Bronchial epithelial cell (primary cell): ENCODE measurements around the gene UBXN11. TPM values are rescaled to one million over a fixed set of nuclear protein-coding genes. Genes with fewer than 3 reads are reported as not detected.

Source experiments
- DNase-seq: peaks from one replicate; pipeline ENCODE4 v3.0.0-alpha.2; 2010; ENCODE audit warnings: low read depth
- FAIRE-seq: peaks from 2 replicates; lab custom pipeline; 2011; peaks lifted over from hg19 to GRCh38; lab: Jason Lieb, UNC
- H3K27me3 ChIP-seq: 2 replicates; pipeline ENCODE4 v1.5.1; 2011; ENCODE audit warnings: low read length; ENCODE audit not compliant: control insufficient read depth, insufficient read depth
- H3K36me3 ChIP-seq: 2 replicates; pipeline ENCODE4 v1.5.1; 2011; ENCODE audit warnings: low read length; ENCODE audit not compliant: control insufficient read depth, insufficient read depth
- H3K4me3 ChIP-seq: 2 replicates; pipeline ENCODE4 v1.5.1; 2011; ENCODE audit warnings: mild to moderate bottlenecking, low read depth, low read length, control low read depth
- total RNA-seq: library from RNA; depleted of rRNA; stranded (reverse); fragments of >200 nt; gene quantifications from 2 replicates; pipeline ENCODE4 v1.2.1, GENCODE V29; 2014
- TF ChIP-seq, protein P1 (sequence below): IDR thresholded peaks from 2 replicates; pipeline ENCODE4 v1.5.1; 2011; ENCODE audit warnings: mild to moderate bottlenecking, moderate library complexity, low read length, control low read depth, inconsistent platforms; ENCODE audit not compliant: insufficient read depth, severe bottlenecking

Gene UBXN11
- total RNA-seq, 1 donor from 2014 or later = 2.6 TPM

DNA sequence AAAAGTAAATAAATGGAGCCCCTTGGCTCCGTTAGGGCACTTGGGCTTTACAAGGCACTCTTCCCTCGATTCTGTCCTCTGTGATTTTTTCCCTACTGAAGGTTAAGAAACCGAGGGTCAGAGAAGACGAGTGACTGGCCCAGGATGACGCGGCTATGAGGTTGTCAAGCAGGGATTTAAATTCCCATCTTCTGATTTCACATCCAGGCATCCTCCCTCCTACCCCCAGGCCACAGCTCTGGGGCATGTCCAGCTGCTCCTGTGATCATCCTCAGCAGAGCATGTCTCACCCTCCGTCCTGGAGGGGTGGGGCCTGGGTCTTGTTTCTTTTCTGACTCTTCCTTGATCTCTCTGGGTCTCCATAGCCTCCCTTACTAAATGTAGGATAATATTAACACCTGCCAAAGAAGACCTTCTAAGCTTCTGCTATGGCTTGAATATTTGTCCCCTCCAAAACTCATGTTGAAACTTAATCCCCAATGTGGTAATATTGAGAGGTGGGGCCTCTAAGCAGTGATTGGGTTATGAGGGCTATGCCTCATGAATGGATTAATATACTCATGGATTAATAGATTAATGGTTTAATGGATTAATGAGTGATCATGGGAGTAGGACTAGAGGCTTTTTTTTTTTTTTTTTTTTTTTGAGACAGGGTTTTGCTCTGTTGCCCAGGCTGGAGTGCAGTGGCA, 42.9 kb upstream of the UBXN11 start:
- H3K36me3 ChIP-seq = peaks cover 12% of the 10 kb centered on the region
- TF ChIP-seq, protein P1, sequence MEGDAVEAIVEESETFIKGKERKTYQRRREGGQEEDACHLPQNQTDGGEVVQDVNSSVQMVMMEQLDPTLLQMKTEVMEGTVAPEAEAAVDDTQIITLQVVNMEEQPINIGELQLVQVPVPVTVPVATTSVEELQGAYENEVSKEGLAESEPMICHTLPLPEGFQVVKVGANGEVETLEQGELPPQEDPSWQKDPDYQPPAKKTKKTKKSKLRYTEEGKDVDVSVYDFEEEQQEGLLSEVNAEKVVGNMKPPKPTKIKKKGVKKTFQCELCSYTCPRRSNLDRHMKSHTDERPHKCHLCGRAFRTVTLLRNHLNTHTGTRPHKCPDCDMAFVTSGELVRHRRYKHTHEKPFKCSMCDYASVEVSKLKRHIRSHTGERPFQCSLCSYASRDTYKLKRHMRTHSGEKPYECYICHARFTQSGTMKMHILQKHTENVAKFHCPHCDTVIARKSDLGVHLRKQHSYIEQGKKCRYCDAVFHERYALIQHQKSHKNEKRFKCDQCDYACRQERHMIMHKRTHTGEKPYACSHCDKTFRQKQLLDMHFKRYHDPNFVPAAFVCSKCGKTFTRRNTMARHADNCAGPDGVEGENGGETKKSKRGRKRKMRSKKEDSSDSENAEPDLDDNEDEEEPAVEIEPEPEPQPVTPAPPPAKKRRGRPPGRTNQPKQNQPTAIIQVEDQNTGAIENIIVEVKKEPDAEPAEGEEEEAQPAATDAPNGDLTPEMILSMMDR = no peak
- DNase-seq = peak; percentile 49

DNA sequence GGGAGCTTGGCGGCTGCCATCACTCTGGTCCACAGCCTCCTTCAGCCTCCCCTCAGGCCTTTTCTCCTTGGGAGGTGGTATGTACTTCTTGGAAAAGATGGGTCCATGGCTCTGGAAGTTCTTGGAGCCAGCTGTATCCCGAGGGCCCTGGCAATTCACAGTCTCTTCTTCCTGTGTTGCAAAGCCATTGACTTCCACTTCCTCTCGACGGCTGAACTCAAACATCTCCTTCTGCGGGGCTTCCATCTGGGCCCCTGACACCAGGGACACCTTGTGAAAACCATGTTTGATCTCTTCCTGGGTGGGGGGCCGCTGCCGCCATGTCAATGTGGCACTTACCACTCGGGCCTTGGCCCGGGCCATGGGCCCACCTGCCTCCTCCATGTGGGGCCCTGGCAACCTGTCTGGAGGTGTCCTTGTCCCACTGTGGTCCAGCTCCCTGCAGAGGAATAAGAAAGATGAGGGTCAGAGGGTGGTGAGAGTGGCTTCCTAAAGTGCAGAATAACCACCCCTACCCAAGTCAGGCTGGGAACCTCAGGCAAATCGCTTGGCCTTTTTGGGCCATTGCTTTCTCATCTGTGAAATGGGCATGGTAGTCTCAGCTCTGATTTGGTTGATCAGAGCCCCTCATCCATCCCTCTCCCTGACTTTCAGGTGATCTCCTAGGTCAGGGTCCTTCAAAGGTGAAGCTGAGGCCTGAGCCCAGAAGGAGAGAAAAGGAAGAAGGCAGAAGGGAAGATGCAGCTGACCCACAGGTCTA, 40.0 kb upstream of the UBXN11 start:
- TF ChIP-seq, protein P1 = no peak
- no peaks in the 10 kb centered on the region for H3K27me3 ChIP-seq
- DNase-seq (no peak), FAIRE-seq (no peak)
- peaks cover 19% of the 10 kb centered on the region for H3K36me3 ChIP-seq
- no peak overlapping the region for H3K4me3 ChIP-seq

More for the DNA sequence above, 42.9 kb upstream of the UBXN11 start:
- Histone ChIP-seq H3K27me3 (no peaks in the 10 kb centered on the region), H3K4me3 (no peak overlapping the region)
- no peak for FAIRE-seq

DNA sequence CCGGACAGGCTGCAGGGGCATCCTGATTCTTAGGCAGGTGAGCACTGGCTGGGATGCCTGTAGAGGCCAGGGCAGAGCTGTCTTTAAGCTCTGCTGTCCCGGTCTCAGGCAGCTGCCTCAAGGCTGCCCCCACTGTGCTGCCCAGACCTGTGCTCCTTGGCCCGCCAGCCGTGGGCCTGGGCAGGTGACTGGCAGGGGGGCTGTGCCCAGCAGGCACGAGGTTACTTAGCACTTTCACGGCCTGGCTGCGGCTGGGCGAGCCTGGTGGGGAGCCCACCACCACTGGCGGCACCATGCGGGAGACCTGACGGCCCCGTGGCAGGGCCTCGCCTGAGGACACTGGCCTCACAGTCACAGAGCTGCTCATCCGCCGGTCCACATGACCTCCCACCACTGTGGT, 39.3 kb upstream of the UBXN11 start:
- TF ChIP-seq, protein P1 = no peak
- no peak overlapping the region for H3K4me3 ChIP-seq
- no peak for FAIRE-seq

DNA sequence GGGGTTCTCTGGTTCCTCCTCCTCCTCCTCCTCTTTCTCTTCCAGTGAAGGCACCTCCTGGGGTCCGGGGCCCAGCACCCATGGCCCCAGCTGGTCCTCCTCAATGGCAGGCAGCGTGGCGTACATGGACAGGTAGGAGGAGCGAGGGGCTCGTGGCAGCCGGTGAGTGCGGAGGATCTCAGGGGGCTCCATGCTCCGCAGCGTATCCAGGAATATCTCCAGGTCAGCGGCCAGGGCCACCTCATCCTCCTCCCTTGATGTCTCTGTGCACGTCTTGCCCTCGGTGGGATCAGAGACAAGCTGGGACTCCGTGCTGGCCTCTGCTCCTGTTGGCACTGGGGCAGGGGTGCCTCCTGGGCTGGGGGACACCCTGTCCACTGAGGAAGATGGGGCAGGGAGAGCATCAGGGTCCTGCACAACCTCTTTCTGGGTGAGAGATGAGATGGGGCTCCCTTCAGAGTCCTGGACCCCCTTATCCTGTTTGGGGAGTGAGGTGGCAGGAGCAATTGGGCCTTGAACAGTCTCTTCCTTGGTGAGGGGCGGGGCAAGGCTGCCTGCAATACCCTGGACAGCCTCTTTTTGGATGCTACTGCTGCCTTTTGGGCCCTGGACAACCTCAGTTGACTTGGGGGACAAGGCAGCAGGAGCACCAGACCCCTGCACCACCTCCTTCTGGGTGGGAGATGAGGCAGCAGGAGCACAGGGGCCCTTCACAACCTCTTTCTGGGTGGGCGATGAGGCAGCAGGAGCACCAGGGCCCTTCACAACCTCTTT, 37.9 kb upstream of the UBXN11 start:
- no peak for DNase-seq
- Histone ChIP-seq H3K36me3 (peaks cover 22% of the 10 kb centered on the region), H3K4me3 (no peak overlapping the region), H3K27me3 (no peaks in the 10 kb centered on the region)
- TF ChIP-seq, protein P1 = no peak
- no peak for FAIRE-seq

More for the DNA sequence above, 39.3 kb upstream of the UBXN11 start:
- Histone ChIP-seq H3K36me3 (peaks cover 19% of the 10 kb centered on the region), H3K27me3 (no peaks in the 10 kb centered on the region)
- no peak for DNase-seq

DNA sequence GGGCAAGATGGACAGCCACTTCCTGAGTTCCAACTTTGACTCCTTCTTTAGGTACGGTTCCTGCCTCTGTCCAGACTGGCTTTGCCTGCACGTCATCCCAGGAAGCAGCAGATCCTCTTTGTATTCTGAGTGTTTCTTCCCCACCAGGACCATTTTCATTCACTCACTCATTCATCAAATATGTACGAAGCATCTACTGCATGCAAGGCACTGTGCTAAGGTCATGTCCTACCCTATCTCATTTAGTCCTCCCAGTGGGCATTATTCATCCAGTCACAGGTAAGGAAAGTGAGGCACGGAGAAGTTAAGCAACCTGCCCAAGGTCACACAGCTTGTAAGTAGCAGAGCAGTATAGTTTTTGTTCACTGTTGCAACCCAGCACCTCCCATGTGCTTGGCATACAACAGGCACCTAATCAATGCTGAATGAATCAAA, 33.6 kb upstream of the UBXN11 start:
- no peak overlapping the region for H3K4me3 ChIP-seq
- DNase-seq (peak; percentile 83), FAIRE-seq (peak; percentile 93)
- peaks cover 20% of the 10 kb centered on the region for H3K36me3 ChIP-seq
- no peaks in the 10 kb centered on the region for H3K27me3 ChIP-seq
- TF ChIP-seq, protein P1 = no peak
